MM.1S (cell line): ENCODE measurements around the gene RSBN1L.
"Not testable (repeated sequence)": the region's sequence is repeated elsewhere in the genome, so short reads cannot be mapped to it uniquely, and the experiment has no call there.

Experiments used
- CTCF ChIP-seq: fragments of 300-600 bp; sonication (generic); IDR thresholded peaks from 2 replicates; pipeline ENCODE4 v1.5.1; 2016; ENCODE audit warnings: antibody characterized with exemption, low read length, mixed read lengths
- EZH2 ChIP-seq: fragments of 300-600 bp; sonication (generic); optimal IDR thresholded peaks from 2 replicates; pipeline ENCODE3; 2017; ENCODE audit warnings: low read depth, mild to moderate bottlenecking, antibody characterized with exemption, low read length, mixed read lengths

DNA sequence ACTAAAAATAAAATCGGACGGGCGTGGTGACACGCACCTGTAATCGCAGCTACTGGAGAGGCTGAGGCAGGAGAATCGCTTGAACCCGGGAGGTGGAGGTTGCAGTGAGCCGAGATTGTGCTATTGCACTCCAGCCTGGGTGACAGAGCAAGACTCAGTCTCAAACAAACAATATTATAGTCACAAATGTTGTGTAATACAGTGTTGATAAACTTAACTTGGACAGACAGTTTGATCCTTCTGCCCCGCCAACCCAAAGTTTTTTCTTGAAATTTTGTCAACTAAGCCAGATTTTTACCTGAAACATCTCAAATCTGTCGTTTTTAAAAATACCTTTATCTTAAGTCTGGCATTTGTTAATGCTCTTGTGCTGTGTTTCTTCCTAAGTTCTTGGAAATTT, 88.2 kb downstream of the RSBN1L start:
- not testable (repeated sequence) for TF ChIP-seq EZH2, CTCF
